Embryonic facial prominence (tissue), 1 donor: ENCODE results near the gene ZNF32.
"Not testable (repeated sequence)": the region's sequence is repeated elsewhere in the genome, so short reads cannot be mapped to it uniquely, and the experiment has no call there.

Experiments
- DNase-seq: peaks from one replicate; pipeline ENCODE4 v3.0.0-alpha.2; 2016; ENCODE audit errors: extremely low spot score

Gene ZNF32

DNA sequence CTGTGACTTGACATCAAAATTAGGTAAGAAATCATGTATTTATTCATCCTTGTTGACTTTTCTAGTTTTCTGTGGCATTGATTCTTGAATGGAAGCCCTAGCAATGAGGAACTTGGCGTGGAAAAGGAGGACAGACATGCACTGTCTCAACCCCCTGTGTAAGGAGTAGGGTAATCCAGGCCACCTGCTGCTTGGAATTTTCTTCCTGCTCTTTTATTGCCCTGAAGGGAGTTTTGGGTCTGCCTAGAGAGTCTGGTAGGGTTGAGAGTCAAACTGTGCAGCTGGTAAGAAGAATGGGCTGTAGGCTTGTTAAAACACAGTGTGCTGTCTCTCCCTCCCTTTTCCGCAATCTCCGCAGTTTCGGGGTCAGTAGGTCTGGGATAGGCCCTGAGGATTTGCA, 19.7 kb downstream of the ZNF32 start:
- no peak for DNase-seq

- DNase-seq: no peak
Measured at GRCh38 chr10:43627942-43628341, 20.7 kb downstream of the ZNF32 start.

DNA sequence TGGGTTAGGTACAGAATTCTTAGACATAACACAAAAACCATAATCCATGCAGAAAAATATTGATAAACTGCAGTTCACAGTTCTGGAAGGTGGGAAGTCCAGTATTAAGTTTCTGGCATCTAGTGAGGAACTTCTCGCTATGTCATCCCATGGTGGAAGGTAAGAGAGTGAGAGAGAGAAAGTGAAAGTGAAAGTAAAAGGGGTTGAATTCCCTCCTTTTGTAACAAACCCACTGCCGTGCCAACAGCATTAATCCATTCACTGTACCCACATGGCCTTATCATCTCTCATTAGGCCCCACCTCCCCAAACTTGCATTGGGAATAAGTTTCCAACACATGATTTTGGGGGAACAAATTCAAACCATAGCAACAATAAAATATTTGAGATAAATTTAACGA, 25.3 kb downstream of the ZNF32 start:
- DNase-seq: no peak

DNA sequence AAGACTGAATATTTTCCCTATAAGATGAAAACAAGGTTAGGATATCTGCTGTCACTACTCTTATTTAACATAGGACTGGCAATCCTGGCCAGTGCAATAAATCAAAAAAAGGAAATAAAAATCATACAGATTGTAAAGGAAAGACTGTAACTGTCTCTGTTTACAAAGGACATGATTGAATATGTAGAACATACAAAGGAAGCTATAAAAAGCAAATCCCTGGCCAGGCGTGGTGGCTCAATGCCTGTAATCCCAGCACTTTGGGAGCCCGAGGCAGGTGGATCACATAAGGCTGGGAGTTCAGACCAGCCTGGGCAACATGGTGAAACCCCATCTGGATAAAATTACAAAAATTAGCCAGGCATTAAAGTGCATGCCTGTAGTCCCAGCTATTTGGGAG, 26.6 kb downstream of the ZNF32 start:
- DNase-seq: no peak

DNA sequence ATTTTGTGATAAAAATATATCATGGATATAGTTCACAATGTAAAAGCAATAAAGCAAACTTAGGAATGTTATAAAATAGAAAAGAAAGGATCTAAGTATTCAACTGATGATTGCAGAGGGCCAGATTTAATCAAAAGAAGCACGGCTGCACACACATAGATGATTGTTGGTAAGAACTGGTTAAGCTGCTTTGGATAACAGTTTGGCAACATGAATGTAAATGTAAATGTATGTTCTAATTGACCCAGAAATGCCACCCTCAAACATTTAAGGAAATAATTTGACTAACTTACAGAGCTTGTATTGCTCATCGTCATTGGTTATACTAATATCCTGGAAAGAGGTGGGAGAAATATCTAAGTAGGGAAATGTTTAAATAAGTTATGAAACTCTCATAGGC, 29.3 kb downstream of the ZNF32 start:
- DNase-seq: no peak

GRCh38 chr10:43616697-43617370, 31.8 kb downstream of the ZNF32 start:
- DNase-seq: no peak

DNA sequence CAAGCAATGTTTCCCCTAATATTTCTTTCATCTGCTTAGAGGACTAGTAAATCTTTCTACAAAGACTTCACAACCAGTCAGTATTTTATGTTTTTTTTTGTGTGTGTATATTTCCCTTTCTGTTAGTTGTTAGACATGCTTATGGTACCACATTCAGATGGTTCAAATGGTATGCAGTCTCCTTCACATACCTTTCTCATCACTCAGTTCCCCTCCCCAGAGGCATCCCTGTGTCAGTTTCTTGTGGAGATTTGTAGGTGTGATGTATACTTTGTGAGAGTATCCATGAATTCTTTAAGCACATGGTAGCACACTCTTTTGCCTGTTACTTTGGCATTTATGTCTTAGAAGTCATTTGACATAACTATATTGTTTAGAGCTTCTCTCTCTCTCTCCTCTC, 38.0 kb downstream of the ZNF32 start:
- DNase-seq: no peak

- no peak for DNase-seq
Measured at GRCh38 chr10:43607199-43607573, 41.5 kb downstream of the ZNF32 start.

DNA sequence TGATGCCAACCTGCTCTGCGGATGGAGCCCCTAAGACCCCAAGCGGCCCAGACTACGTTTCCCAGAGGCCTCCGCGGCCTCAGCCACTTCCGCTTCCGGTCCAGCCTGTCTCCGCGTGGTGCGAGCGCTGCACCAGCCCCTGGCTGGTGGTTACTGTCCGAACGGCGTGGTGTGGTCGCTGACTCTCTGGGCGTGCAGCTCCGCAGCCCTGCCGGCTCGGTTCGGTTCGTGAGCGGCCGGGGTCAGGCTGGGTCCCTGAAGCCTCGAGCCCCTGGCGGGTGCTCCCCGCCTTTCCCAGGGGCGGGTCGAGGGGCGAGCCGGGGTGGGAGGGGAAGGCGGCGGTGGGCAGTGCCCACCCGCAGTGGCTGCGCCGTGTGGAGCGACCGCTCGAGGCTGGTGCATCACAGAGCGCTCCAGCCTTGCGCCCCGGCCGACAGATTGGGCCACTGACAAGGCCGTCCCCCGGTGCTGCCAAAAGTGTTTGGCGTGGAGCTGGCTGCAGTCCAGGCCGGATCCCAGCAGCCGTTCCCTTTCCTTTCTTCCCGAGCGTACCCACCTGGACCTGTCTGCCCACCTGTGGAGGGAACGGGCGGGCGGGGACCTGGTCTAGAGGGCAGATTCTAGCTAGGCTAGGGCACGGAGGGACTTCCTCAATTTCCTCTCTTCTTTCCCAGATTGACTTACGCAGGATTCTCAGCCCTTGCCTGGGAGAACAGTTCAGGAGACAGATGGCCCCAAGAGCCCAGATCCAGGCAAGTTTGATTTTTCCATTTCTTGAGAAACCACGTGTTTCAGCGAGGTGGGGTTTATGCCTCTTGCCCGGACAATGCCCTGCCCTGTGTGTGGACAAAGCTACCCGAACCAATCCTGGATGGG, 42.1 kb downstream of the ZNF32 start, which contains the start of gene ZNF485:
TSS of gene ZNF485 (plus strand) at position 116 of the 876 bp plus-strand sequence. CDS start at position 729, 613 bp downstream.
- peak; percentile 47 for DNase-seq

- no peak for DNase-seq
Measured at GRCh38 chr10:43605850-43606322, 42.8 kb downstream of the ZNF32 start.

DNA sequence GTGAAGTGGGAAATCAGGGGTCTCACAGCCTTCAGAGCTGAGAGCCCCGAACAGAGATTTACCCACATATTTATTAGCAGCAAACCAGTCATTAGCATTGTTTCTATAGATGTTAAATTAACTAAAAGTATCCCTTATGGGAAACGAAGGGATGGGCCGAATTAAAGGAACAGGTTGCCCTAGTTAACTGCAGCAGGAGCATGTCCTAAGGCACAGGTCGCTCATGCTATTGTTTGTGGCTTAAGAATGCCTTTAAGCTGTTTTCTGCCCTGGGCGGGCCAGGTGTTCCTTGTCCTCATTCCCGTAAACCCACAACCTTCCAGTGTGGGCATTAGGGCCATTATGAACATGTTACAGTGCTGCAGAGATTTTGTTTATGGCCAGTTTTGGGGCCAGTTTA, 47.1 kb downstream of the ZNF32 start:
- not testable (repeated sequence) for DNase-seq

DNA sequence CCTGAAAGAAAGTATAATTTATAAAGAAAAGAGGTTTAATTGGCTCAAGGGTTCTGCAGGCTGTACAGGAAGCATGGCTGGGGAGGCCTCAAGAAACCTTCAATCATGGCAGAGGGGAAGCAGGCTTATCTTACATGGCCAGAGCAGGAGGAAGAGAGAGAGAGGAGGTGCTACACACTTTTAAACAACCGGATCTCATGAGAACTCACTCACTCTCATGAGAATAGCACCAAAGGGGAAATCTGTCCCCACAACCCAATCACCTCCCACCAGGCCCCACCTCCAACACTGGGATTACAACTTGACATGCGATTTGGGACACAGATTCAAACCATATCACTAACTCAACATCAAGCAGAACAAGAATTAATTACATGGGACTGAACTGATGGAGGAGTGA, 49.3 kb downstream of the ZNF32 start:
- no peak for DNase-seq

DNA sequence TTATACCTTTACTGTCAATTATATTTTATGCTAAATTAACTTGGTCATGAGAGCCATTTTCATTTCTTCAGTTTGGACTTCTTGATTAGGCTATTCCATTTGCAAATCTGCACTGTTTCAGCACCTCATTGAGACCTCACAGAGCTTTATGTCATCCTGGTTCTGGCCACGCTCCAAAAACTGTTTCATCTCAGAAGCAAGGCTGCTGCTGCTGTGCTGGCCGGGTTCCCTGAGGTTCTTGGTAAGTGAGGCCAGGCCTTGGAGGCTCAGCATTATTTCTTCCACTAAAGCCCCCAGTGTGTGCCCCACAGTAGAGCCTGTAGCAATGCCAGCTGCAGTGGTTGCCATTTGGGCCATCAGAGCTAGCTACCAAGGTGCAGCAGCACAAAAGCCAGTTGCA, 50.2 kb downstream of the ZNF32 start:
- no peak for DNase-seq

GRCh38 chr10:43596546-43596945, 52.1 kb downstream of the ZNF32 start:
- no peak for DNase-seq

GRCh38 chr10:43595739-43596298, 52.9 kb downstream of the ZNF32 start:
- DNase-seq: no peak

GRCh38 chr10:43594944-43595589, 53.6 kb downstream of the ZNF32 start:
- no peak for DNase-seq
